ENCODE measurements around the gene TMEM63A. TPM values are rescaled to one million over a fixed set of nuclear protein-coding genes. Genes with fewer than 3 reads are reported as not detected.

TMEM63A gene
- total and polyA plus RNA-seq, 2 of the 13 experiments (the other 11 are each of a cell fraction or from before 2014, with no cell fraction given) = 23.9 to 53.3 TPM

GRCh38 chr1:225828706-225829345, 53.4 kb downstream of the TMEM63A start:
- Histone ChIP-seq H3K27me3 (ENCODE audit: control insufficient read depth in 1 of 2, insufficient read depth in 2 of 2, low read length in 2 of 2) (no peaks in the 10 kb centered on the region), H3K36me3 (replicated peaks in 1 of 2; ENCODE audit: control insufficient read depth in 1 of 2, insufficient read depth in 2 of 2, low read length in 2 of 2) (peaks cover 9 to 31% of the 10 kb centered on the region in 2 experiments), H3K4me3 (replicated peaks in 1 of 3; ENCODE audit: insufficient read depth in 1 of 3, low read depth in 2 of 3, low read length in 3 of 3) (no peak overlapping the region), H4K20me1 (ENCODE audit: insufficient read depth, low read length) (no peaks in the 10 kb centered on the region), H3K27ac (ENCODE audit: extremely low read length, insufficient read depth, low read length) (no peak overlapping the region), H3K9me3 (ENCODE audit: low read length) (no peaks in the 10 kb centered on the region), H2AFZ (ENCODE audit: low read length) (no peak overlapping the region), H3K4me2 (ENCODE audit: low read depth, low read length) (no peak overlapping the region), H3K4me1 (ENCODE audit: insufficient read depth, low read length) (peaks cover 40% of the 10 kb centered on the region), H3K9ac (ENCODE audit: insufficient read depth, low read depth, low read length) (no peak overlapping the region), H3K79me2 (ENCODE audit: insufficient read depth, low read length) (peaks cover 19% of the 10 kb centered on the region)
- no TSS peak for BruUV-seq (replicated peaks)
- TF ChIP-seq POGZ (CRISPR knock-in tag; IDR thresholded peaks at IDR 0.05) = no peak
- TF ChIP-seq TRIM24 (CRISPR knock-in tag; IDR thresholded peaks at IDR 0.05) = no peak
- TF ChIP-seq ZNF576 (CRISPR knock-in tag; IDR thresholded peaks at IDR 0.05) = no peak
- FAIRE-seq (no peak), ATAC-seq (no peak), DNase-seq (ENCODE audit: low spot score) (no peak)
- CTCF ChIA-PET (ENCODE audit: low intra/inter-chr PET ratio, low total read pairs) = no interaction called here
- intact Hi-C loops (cut with micrococcal nuclease; ENCODE audit: unreplicated experiment) (loop anchor here (10.0 kb wide), 1 partner anchor 96 kb away; the partner anchor contains the start of gene PYCR2), in situ Hi-C loops (cut with HindIII; ENCODE audit: extremely low pct_ligation_motif_present, low pct_unique_long_range_greater_than_20kb) (loop anchor here (5.0 kb wide), 1 partner anchor 352 kb away; no protein-coding TSS in a partner anchor)
- POLR2A ChIA-PET = no interaction called here
- WGBS (ENCODE audit: low lambda C conversion rate) = 98% methylated on average over 12 of the region's 14 CpGs

GRCh38 chr1:225827076-225827475, 55.1 kb downstream of the TMEM63A start:
- no TSS peak for BruUV-seq (replicated peaks)
- POLR2A ChIA-PET = interaction anchor here (0.7 kb wide), 1 partner anchor 13 kb away, joined by 3 read pairs; no protein-coding TSS in a partner anchor
- CTCF ChIA-PET (ENCODE audit: low intra/inter-chr PET ratio, low total read pairs) = no interaction called here
- Histone ChIP-seq H3K4me3 (replicated peaks in 1 of 3; ENCODE audit: insufficient read depth in 1 of 3, low read depth in 2 of 3, low read length in 3 of 3) (no peak overlapping the region), H3K27ac (ENCODE audit: extremely low read length, insufficient read depth, low read length) (no peak overlapping the region), H2AFZ (ENCODE audit: low read length) (no peak overlapping the region), H3K4me2 (ENCODE audit: low read depth, low read length) (no peak overlapping the region), H4K20me1 (ENCODE audit: insufficient read depth, low read length) (no peaks in the 10 kb centered on the region), H3K27me3 (ENCODE audit: control insufficient read depth in 1 of 2, insufficient read depth in 2 of 2, low read length in 2 of 2) (no peaks in the 10 kb centered on the region), H3K9ac (ENCODE audit: insufficient read depth, low read depth, low read length) (no peak overlapping the region), H3K79me2 (ENCODE audit: insufficient read depth, low read length) (peaks cover 19% of the 10 kb centered on the region), H3K36me3 (replicated peaks in 1 of 2; ENCODE audit: control insufficient read depth in 1 of 2, insufficient read depth in 2 of 2, low read length in 2 of 2) (peaks cover 5 to 33% of the 10 kb centered on the region in 2 experiments; a peak in 4 of 5 replicates), H3K9me3 (ENCODE audit: low read length) (no peaks in the 10 kb centered on the region), H3K4me1 (ENCODE audit: insufficient read depth, low read length) (peaks cover 55% of the 10 kb centered on the region)
- FAIRE-seq = no peak
- intact Hi-C loops (cut with micrococcal nuclease; ENCODE audit: unreplicated experiment) = loop anchor here (10.0 kb wide), 1 partner anchor 98 kb away; the partner anchor contains the start of gene PYCR2
- TF ChIP-seq SRY (CRISPR knock-in tag; IDR thresholded peaks at IDR 0.05) = no peak
- TF ChIP-seq SUZ12 (IDR thresholded peaks at IDR 0.05; ENCODE audit: low read depth, low read length) = no peak
- no peak for TF ChIP-seq ZKSCAN5 (CRISPR knock-in tag; IDR thresholded peaks at IDR 0.05)
- ATAC-seq = no peak
- WGBS (ENCODE audit: low lambda C conversion rate) = 95% methylated on average over 3 of the region's 8 CpGs
- in situ Hi-C loops (cut with HindIII; ENCODE audit: extremely low pct_ligation_motif_present, low pct_unique_long_range_greater_than_20kb) = loop anchor here (5.0 kb wide), 1 partner anchor 350 kb away; no protein-coding TSS in a partner anchor
- DNase-seq (ENCODE audit: low spot score) = no peak

Measured in HepG2 (cell line).